NCI-H2227 (cell line): Measurements from ENCODE around the gene AKAP1.

Experiments used
- DNase-seq: peaks from one replicate; lab custom pipeline; 2025; ENCODE audit not compliant: unreplicated experiment; lab: John Stamatoyannopoulos, UW

Gene AKAP1

GRCh38 chr17:57104461-57105175, 19.6 kb downstream of the AKAP1 start:
- DNase-seq: no peak

DNA sequence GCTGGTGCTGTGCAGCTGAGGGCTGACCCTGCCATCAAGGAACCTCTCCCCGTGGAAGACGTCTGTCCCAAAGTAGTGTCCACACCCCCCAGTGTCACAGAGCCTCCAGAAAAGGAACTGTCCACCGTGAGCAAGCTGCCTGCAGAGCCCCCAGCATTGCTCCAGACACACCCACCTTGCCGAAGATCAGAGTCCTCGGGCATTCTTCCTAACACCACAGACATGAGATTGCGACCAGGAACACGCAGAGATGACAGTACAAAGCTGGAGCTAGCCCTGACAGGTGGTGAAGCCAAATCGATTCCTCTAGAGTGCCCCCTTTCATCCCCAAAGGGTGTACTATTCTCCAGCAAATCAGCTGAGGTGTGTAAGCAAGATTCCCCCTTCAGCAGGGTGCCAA, 20.5 kb downstream of the AKAP1 start:
- DNase-seq: no peak

DNA sequence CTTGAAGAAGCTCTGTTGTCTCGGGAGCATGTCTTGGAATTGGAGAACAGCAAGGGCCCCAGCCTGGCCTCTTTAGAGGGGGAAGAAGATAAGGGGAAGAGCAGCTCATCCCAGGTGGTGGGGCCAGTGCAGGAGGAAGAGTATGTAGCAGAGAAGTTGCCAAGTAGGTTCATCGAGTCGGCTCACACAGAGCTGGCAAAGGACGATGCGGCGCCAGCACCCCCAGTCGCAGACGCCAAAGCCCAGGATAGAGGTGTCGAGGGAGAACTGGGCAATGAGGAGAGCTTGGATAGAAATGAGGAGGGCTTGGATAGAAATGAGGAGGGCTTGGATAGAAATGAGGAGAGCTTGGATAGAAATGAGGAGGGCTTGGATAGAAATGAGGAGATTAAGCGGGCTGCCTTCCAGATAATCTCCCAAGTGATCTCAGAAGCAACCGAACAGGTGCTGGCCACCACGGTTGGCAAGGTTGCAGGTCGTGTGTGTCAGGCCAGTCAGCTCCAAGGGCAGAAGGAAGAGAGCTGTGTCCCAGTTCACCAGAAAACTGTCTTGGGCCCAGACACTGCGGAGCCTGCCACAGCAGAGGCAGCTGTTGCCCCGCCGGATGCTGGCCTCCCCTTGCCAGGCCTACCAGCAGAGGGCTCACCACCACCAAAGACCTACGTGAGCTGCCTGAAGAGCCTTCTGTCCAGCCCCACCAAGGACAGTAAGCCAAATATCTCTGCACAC, 21.2 kb downstream of the AKAP1 start:
- DNase-seq: no peak

DNA sequence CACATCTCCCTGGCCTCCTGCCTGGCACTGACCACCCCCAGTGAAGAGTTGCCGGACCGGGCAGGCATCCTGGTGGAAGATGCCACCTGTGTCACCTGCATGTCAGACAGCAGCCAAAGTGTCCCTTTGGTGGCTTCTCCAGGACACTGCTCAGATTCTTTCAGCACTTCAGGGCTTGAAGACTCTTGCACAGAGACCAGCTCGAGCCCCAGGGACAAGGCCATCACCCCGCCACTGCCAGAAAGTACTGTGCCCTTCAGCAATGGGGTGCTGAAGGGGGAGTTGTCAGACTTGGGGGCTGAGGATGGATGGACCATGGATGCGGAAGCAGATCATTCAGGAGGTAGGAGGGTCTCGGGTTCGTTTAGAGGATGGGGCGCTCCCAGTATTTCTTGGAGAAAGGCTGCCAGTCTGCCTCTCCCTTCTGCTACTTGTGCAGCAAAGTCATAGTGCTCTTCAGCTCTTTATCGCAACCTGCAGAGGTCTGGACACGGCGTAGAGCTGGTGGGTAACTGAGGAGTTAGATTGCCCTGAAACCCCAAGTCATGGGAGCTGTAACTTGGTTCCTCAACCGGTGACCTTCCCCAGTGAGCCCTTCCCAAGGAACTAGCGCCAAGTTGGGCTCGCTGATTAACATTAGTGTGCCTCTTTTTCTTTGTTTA, 21.9 kb downstream of the AKAP1 start:
- no peak for DNase-seq

DNA sequence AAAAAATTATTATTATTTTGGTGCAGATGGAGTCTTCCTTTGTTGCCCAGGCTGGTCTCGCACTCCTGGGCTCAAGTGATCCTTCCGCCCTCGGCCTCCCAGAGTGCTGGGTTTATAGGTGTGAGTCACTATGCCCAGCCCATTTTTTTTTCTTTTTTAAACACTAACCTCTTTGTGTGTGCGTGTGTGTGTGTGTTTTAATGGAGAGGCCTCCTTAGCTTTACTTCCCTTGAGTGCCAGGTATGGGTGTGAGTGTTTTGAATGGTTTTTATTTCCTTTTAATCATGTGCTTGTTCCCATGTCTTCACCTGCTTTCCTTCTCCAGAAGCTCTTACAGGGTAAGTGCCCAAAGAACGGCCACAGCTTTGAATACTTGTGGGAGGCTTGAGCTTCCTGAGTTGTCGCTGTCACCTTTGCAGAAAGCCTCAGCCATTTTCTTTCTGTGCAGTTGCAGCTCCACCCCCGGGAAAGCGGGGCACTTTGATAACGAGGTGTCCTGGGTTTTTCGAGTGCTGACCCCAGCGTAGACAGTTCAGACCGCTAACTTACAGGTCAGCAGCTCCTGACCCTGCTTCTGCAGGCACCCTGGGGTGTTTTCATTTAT, 22.6 kb downstream of the AKAP1 start:
- DNase-seq: peak; percentile 42

DNA sequence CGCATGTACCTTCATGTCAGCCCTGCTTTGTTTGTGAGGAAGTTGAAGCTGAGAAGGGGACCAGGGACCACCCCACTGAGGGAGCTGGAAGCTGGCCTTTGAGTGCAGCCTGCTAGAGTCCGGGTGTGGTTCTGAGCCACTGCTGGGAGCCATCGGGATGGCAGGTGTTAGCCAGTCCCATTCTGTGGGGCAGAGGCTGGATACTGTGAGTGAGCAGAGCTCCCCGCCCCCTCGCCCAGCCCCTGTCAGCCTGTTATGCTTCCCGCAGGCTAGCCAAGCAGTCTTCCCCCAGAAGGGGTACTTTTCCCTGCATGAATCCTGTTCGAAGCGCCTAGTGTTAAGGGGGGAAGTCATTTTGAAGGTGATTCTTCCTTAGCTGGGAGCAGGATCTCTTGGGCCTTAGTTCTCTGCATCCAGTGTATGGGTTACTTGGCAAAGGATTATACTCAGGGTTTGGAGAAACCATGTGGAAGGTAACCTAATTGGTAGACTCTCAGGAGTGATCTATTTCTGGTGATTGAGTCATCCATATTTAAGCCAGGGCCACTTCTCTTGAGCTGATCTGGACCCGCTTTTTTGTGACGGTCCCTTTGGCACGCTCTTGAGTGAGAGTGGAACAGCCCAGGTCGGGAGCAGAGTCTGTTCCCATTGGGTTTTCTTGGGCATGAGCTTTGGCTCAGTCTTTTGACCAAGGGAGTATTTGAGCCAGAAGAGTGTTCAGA, 23.8 kb downstream of the AKAP1 start:
- DNase-seq: peak; percentile 56

DNA sequence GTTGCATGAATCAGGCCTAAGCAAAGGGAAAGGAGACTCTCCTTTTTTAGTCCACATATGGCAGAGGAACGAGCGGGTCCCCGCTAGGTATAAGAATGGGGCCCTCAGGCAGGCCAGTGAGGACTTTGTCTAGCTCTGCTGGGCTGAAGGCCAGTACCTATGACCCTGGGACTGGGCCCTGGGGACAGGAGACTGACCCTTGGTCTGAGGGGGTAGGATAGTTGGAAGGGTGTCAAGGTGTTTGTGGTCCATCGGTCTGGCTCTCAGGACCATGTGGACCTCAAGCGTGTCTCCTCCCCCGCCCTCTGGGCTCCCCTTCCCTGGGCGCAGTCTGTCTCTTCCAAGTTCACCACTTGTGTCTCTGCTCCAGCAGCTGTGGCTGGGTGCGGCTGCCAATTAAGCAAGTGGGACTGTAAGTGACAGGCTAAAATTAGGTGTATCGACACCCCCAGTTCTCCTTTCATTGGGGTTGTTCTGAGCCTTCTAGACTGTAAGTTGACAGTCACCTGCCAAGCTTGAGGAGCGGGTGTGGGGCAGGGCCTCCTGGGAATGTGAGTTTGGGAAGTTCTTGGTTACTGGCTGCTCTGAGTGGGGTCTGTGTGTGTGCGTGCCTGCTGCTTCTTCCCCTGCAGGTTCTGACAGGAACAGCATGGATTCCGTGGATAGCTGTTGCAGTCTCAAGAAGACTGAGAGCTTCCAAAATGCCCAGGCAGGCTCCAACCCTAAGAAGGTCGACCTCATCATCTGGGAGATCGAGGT, 24.5 kb downstream of the AKAP1 start:
- DNase-seq: peak; percentile 19

GRCh38 chr17:57110152-57110542, 25.1 kb downstream of the AKAP1 start:
- DNase-seq: no peak

- DNase-seq: no peak
Measured at GRCh38 chr17:57110579-57111325, 25.7 kb downstream of the AKAP1 start.

GRCh38 chr17:57111386-57111785, 26.3 kb downstream of the AKAP1 start:
- DNase-seq: no peak

GRCh38 chr17:57113011-57113410, 28.0 kb downstream of the AKAP1 start:
- no peak for DNase-seq

DNA sequence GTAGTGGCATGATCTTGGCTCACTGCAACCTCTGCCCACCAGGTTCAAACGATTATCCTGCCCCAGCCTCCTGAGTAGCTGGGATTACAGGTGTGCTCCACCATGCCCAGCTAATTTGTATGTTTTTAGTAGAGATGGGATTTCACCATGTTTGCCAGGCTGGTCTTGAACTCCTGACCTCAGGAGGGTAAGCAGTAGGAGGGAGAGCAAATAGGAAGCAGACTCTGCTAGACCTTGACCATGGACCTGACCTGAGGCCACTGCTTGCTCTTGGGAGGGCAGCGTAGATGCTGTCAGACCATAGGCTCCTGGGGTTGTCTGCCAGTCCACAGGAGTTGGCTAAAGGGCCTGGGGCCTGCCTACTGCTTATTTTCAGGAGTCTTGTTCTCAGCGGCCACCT, 28.6 kb downstream of the AKAP1 start:
- DNase-seq: no peak

DNA sequence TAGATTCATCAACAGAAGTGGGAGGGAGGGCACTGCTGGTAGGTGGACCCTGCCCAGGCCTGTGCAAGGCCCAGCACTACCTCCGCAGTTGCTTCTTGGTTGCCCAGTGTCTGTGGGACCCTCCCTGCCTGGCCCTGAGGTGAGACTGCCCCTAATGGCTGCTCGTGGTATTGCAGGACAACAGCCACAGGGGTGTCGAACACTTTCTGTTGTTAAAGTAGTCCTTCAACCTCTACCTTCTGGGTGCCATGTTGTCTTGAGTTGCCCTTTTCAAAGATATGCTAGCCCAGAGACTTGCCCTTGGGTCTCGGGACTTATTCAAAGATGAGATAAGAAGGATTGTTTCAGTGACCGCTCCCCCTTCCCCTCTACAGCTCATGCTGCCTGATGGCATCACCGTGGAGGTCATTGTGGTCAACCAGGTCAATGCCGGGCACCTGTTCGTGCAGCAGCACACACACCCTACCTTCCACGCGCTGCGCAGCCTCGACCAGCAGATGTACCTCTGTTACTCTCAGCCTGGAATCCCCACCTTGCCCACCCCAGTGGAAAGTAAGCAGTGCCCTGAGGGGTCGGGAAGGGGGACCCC, 29.1 kb downstream of the AKAP1 start:
- DNase-seq: peak; percentile 69

- no peak for DNase-seq
Measured at GRCh38 chr17:57115377-57115776, 30.3 kb downstream of the AKAP1 start.

- DNase-seq: no peak
Measured at GRCh38 chr17:57115916-57116315, 30.9 kb downstream of the AKAP1 start.

- no peak for DNase-seq
Measured at GRCh38 chr17:57117798-57118197, 32.8 kb downstream of the AKAP1 start.

- DNase-seq: no peak
Measured at GRCh38 chr17:57120814-57121213, 35.8 kb downstream of the AKAP1 start.

GRCh38 chr17:57121308-57122042, 36.4 kb downstream of the AKAP1 start:
- peak; percentile 75 for DNase-seq

DNA sequence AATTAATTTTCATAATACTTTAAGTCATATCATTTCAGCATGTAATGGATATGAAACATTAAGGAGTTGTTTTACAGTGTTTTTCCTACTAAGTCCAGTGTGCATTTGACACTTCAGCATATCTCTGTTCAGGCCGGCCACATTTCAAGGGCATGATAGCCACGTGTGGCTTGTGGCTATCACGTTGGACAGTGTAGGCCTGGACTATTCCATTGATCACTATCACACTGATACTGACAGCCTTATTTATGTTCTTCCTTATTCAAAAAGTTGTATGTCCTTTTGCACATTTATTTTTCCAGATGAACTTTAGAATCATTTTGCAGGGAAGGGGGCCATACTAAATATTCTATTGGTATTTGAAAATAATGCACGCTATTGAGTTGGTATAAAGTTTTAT, 39.0 kb downstream of the AKAP1 start:
- DNase-seq: no peak
